SK-N-MC (cell line): ENCODE data around the gene HDGF.

Experiments used
- EZH2 ChIP-seq: fragments of 200-600 bp; sonication (generic); IDR thresholded peaks from one replicate; pipeline ENCODE4 v1.6.1; 2017; ENCODE audit warnings: antibody characterized with exemption
- POLR2AphosphoS5 ChIP-seq: IDR thresholded peaks from 2 replicates; pipeline ENCODE4 v1.6.1; 2012; ENCODE audit warnings: mild to moderate bottlenecking, low read depth, low read length, borderline replicate concordance

GRCh38 chr1:156773607-156774006 is 22.1 kb upstream of the HDGF start:
- no peak for TF ChIP-seq EZH2
- no peak for TF ChIP-seq POLR2AphosphoS5
